ENCODE results near the gene IQGAP1.
"Not testable (repeated sequence)": the region's sequence is repeated elsewhere in the genome, so short reads cannot be mapped to it uniquely, and the experiment has no call there.

The IQGAP1 gene

DNA sequence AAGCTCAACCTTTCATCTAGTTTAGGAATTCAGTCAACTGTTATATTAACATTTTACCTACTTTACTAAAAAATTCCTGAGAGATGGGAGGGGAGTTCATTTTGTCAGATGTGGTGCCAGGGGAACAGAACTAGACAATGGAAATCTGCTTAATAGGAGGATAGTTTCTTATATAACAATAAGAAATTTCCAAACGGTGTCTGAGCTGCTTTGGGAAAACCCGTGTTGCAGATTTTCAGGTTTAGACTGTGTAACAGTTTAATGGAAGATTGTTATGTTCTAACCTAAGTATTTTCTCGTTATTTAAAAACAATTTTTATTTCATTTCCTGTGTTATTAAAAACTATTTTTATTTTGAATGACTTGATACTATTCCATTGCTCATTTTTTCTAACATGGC, 19.3 kb downstream of the IQGAP1 start:
- H3K36me3 ChIP-seq (ENCODE audit: control insufficient read depth, insufficient read depth, low read length) = no peaks in the 10 kb centered on the region
- no peak overlapping the region for H3K27ac ChIP-seq (ENCODE audit: insufficient read depth, low read depth, low read length, poor library complexity, severe bottlenecking)
- no peaks in the 10 kb centered on the region for H3K27me3 ChIP-seq (ENCODE audit: control insufficient read depth, insufficient read depth, low read length, poor library complexity, severe bottlenecking)
- WGBS, 2 experiments = 92% methylated on average over 2 of the region's 3 CpGs; no CpG with 5 or more reads in 1 of the 2 experiments
- H3K4me1 ChIP-seq (ENCODE audit: control insufficient read depth, insufficient read depth, low read length) = no peaks in the 10 kb centered on the region
- no peaks in the 10 kb centered on the region for H3K9me3 ChIP-seq (ENCODE audit: control insufficient read depth, low read length)
- H3K4me3 ChIP-seq (ENCODE audit: insufficient read depth, low read depth, low read length) = no peak overlapping the region

DNA sequence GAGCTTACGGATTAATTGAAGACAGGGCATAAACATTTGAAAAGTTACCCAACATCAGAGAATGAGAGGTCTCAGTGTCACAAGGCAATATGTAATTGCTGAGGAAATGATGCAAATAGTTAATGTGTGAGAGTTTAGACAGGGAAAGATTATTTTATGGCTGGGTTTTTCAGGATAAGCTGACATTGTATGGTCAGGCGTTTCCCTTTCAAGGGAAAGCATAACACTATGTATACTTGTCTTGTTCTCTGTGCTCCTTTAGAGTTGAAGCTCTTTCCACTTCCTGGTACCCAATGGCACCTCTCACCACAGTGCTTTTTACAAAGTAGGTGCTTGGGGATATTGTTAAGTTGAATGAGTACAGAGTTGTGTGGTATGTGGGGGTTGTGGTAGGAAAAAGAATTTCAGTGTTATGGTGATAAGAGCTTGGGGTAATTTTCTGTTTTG, 19.9 kb downstream of the IQGAP1 start:
- no peak overlapping the region for H3K4me3 ChIP-seq (ENCODE audit: insufficient read depth, low read depth, low read length)
- WGBS, 2 experiments = 91 to 92% methylated on average over 2 of the region's 2 CpGs
- no peaks in the 10 kb centered on the region for H3K9me3 ChIP-seq (ENCODE audit: control insufficient read depth, low read length)
- no peak overlapping the region for H3K27ac ChIP-seq (ENCODE audit: insufficient read depth, low read depth, low read length, poor library complexity, severe bottlenecking)
- no peaks in the 10 kb centered on the region for H3K36me3 ChIP-seq (ENCODE audit: control insufficient read depth, insufficient read depth, low read length)
- no peaks in the 10 kb centered on the region for H3K27me3 ChIP-seq (ENCODE audit: control insufficient read depth, insufficient read depth, low read length, poor library complexity, severe bottlenecking)
- no peaks in the 10 kb centered on the region for H3K4me1 ChIP-seq (ENCODE audit: control insufficient read depth, insufficient read depth, low read length)

DNA sequence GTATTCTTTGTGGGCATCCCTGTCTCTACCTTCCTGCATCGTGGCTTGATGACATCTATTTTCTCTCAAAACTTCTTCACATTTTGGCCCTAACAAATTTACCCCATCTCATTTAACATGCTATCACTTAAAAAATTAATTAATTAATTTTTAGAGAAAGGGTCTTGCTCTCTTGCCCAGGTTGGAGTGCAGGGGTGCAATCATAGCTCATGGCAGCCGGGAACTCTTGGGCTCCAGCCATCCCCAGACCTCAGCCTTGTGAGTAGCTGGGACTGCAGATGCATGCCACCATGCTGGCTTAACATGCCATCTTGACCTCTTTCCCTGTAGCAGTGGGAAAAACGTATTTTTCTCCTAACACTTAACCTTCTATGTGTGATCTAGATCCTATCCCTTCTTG, 20.6 kb downstream of the IQGAP1 start:
- no peak overlapping the region for H3K27ac ChIP-seq (ENCODE audit: insufficient read depth, low read depth, low read length, poor library complexity, severe bottlenecking)
- no peaks in the 10 kb centered on the region for H3K36me3 ChIP-seq (ENCODE audit: control insufficient read depth, insufficient read depth, low read length)
- H3K9me3 ChIP-seq (ENCODE audit: control insufficient read depth, low read length) = no peaks in the 10 kb centered on the region
- no peaks in the 10 kb centered on the region for H3K4me1 ChIP-seq (ENCODE audit: control insufficient read depth, insufficient read depth, low read length)
- H3K27me3 ChIP-seq (ENCODE audit: control insufficient read depth, insufficient read depth, low read length, poor library complexity, severe bottlenecking) = no peaks in the 10 kb centered on the region
- WGBS, 2 experiments = 91 to 95% methylated on average over 3 of the region's 3 CpGs
- no peak overlapping the region for H3K4me3 ChIP-seq (ENCODE audit: insufficient read depth, low read depth, low read length)

DNA sequence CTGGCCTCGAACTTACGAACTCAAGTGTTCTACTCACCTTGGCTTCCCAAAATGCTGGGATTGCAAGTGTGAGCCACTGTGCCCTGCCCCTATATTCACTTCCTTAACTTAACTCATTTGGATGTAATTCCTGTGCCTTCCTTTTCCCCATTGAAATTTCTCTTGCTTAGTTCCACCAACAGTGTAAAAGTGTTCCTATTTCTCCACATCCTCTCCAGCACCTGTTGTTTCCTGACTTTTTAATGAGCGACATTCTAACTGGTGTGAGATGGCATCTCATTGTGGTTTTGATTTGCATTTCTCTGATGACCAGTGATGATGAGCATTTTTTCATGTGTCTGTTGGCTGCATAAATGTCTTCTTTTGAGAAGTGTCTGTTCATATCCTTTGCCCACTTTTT, 21.5 kb downstream of the IQGAP1 start:
- not testable (repeated sequence) for H3K27me3 ChIP-seq (ENCODE audit: control insufficient read depth, insufficient read depth, low read length, poor library complexity, severe bottlenecking); H3K9me3 ChIP-seq (ENCODE audit: control insufficient read depth, low read length); H3K4me1 ChIP-seq (ENCODE audit: control insufficient read depth, insufficient read depth, low read length); H3K36me3 ChIP-seq (ENCODE audit: control insufficient read depth, insufficient read depth, low read length); H3K27ac ChIP-seq (ENCODE audit: insufficient read depth, low read depth, low read length, poor library complexity, severe bottlenecking); H3K4me3 ChIP-seq (ENCODE audit: insufficient read depth, low read depth, low read length)
- WGBS, 2 experiments = 93 to 95% methylated on average over 2 to 3 of the region's 3 CpGs

- H3K36me3 ChIP-seq (ENCODE audit: control insufficient read depth, insufficient read depth, low read length); H3K27me3 ChIP-seq (ENCODE audit: control insufficient read depth, insufficient read depth, low read length, poor library complexity, severe bottlenecking); H3K4me1 ChIP-seq (ENCODE audit: control insufficient read depth, insufficient read depth, low read length); H3K27ac ChIP-seq (ENCODE audit: insufficient read depth, low read depth, low read length, poor library complexity, severe bottlenecking); H3K4me3 ChIP-seq (ENCODE audit: insufficient read depth, low read depth, low read length); H3K9me3 ChIP-seq (ENCODE audit: control insufficient read depth, low read length): not testable (repeated sequence)
- 90 to 100% methylated on average over 3 to 4 of the region's 4 CpGs for WGBS, 2 experiments
Observed at GRCh38 chr15:90410316-90410715, 22.3 kb downstream of the IQGAP1 start.

GRCh38 chr15:90411176-90411575, 23.1 kb downstream of the IQGAP1 start:
- Histone ChIP-seq H3K4me3 (ENCODE audit: insufficient read depth, low read depth, low read length) (no peak overlapping the region), H3K4me1 (ENCODE audit: control insufficient read depth, insufficient read depth, low read length) (peaks cover 9% of the 10 kb centered on the region), H3K9me3 (ENCODE audit: control insufficient read depth, low read length) (no peaks in the 10 kb centered on the region), H3K36me3 (ENCODE audit: control insufficient read depth, insufficient read depth, low read length) (no peaks in the 10 kb centered on the region), H3K27me3 (ENCODE audit: control insufficient read depth, insufficient read depth, low read length, poor library complexity, severe bottlenecking) (no peaks in the 10 kb centered on the region), H3K27ac (ENCODE audit: insufficient read depth, low read depth, low read length, poor library complexity, severe bottlenecking) (no peak overlapping the region)
- WGBS, 2 experiments = 73 to 75% methylated on average over 1 of the region's 2 CpGs

DNA sequence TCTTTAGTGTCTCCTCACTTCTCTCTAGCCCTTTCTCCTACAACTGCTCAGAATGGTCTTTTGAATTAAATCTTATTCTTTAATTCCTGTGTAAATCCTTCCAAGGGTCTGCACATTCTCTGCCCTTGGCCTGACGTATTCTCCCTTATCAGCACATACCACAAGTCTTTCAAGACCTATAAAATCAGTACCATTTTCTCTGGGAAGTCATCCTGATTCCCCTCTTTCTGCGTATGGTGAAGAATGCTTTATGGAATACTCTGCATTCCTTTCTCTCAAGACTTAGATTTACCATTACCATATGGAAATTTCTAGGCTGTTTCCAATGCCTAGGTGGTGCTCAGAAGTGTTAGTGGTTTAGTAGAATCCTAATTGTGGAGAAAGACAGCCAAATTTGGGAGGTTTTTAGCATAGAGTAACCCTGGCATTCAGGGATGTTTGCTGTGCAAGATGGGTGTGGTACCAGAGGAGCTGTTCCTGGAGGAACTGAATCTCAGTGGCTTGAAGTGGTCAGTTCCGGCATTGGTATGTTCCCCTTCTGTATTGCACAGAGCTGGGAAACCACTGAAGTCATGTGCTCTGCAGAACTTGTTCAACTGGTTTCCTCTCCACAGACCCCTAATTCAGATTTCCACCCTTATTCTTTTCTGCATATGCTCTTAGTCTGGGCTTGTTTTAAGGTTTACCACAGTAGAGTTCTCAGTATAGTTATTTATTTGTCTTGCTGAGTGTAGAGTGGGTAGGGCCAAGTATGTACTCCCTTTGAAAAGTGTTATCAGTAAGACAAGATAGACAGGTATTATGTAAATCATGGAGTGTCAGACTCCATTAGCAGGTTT, 24.5 kb downstream of the IQGAP1 start:
- no peak overlapping the region for H3K4me3 ChIP-seq (ENCODE audit: insufficient read depth, low read depth, low read length)
- WGBS, 2 experiments = 75 to 81% methylated on average over 3 of the region's 3 CpGs
- no peaks in the 10 kb centered on the region for H3K27me3 ChIP-seq (ENCODE audit: control insufficient read depth, insufficient read depth, low read length, poor library complexity, severe bottlenecking)

DNA sequence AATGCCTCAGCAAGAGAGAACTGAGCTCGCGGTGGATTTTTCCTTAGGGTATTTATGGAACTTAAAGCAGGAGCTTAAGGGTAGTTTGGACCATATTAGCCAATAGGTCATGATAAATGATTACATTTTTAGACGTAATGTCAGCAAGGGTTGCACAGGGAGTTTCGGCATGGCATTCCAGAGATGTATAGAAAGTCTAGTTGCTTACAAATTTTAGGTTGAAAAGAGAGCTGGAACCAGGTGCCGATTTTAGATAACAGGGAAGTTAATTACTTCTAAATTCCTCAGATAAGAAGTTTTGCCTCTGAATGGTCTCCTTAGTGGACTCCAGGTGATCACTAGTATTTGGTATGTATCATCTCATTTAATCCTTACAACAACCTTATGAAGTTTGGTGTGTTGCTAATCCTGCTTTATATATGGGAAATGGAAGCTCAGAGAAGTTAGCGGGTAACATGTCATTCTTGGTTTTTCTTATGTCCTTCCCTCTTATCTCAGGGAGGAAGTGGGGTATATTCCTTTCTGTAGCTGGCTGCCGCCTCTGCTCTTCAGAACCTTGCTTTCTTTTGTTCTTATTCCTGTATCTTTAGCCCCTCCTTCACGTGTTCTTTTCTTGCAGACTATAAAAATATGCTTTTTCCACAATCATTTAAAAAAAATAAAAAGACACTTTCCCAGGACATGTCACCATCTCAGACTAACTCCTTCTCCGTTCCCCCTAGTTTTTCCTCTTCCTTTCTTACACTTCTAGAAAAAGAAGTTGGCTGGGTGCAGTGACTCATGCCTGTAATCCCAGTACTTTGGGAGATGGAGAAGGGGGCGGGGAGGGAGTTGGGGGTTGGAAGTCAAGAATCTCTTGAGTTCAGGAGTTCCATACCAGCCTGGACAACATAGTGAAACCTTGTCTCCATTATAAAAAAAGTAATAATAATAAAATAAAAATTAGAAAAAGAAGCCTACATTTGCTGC, 25.7 kb downstream of the IQGAP1 start:
- Histone ChIP-seq H3K4me3 (ENCODE audit: insufficient read depth, low read depth, low read length) (no peak overlapping the region), H3K4me1 (ENCODE audit: control insufficient read depth, insufficient read depth, low read length) (peaks cover 9% of the 10 kb centered on the region), H3K27ac (ENCODE audit: insufficient read depth, low read depth, low read length, poor library complexity, severe bottlenecking) (peak overlapping the region; percentile 2), H3K9me3 (ENCODE audit: control insufficient read depth, low read length) (no peaks in the 10 kb centered on the region), H3K27me3 (ENCODE audit: control insufficient read depth, insufficient read depth, low read length, poor library complexity, severe bottlenecking) (no peaks in the 10 kb centered on the region), H3K36me3 (ENCODE audit: control insufficient read depth, insufficient read depth, low read length) (no peaks in the 10 kb centered on the region)
- WGBS, 2 experiments = 75 to 76% methylated on average over 10 of the region's 10 CpGs

More for the DNA sequence above, 24.5 kb downstream of the IQGAP1 start:
- Histone ChIP-seq H3K27ac (ENCODE audit: insufficient read depth, low read depth, low read length, poor library complexity, severe bottlenecking) (no peak overlapping the region), H3K4me1 (ENCODE audit: control insufficient read depth, insufficient read depth, low read length) (peaks cover 9% of the 10 kb centered on the region), H3K9me3 (ENCODE audit: control insufficient read depth, low read length) (no peaks in the 10 kb centered on the region), H3K36me3 (ENCODE audit: control insufficient read depth, insufficient read depth, low read length) (no peaks in the 10 kb centered on the region)

DNA sequence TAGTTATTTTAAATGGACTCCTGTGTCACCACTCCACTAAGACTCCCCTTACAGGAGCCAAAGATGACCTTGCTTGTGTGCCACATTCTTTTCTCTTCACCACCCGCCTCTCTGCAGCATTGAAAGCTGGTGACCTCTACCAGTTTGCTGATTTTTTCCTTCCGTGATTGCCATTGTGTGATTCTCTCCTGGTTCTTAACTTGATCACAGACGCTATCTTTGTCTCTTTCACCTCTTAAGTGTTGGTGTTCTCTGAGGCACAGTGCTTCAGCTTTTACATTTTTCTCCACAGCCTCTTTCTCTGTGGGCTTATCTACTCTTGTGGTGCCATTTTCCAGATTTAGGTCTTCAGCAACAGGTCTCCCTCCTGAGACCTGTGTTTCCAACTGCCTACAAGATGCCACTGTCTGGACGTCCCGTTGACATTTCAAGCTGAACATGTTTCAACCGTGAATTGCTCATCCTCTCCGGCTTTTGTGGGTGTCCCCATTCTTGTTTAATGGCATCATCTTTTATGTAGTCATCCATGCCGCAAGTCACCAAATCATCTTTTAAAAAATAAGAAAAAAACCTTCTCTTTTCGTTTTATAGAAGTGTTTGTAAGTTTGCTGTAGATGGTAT, 26.5 kb downstream of the IQGAP1 start:
- Histone ChIP-seq H3K27me3 (ENCODE audit: control insufficient read depth, insufficient read depth, low read length, poor library complexity, severe bottlenecking) (no peaks in the 10 kb centered on the region), H3K36me3 (ENCODE audit: control insufficient read depth, insufficient read depth, low read length) (no peaks in the 10 kb centered on the region), H3K4me3 (ENCODE audit: insufficient read depth, low read depth, low read length) (no peak overlapping the region), H3K4me1 (ENCODE audit: control insufficient read depth, insufficient read depth, low read length) (peaks cover 9% of the 10 kb centered on the region), H3K27ac (ENCODE audit: insufficient read depth, low read depth, low read length, poor library complexity, severe bottlenecking) (no peak overlapping the region), H3K9me3 (ENCODE audit: control insufficient read depth, low read length) (no peaks in the 10 kb centered on the region)
- 83 to 89% methylated on average over 8 to 9 of the region's 9 CpGs for WGBS, 2 experiments

- not testable (repeated sequence) for H3K4me3 ChIP-seq (ENCODE audit: insufficient read depth, low read depth, low read length); H3K27me3 ChIP-seq (ENCODE audit: control insufficient read depth, insufficient read depth, low read length, poor library complexity, severe bottlenecking); H3K36me3 ChIP-seq (ENCODE audit: control insufficient read depth, insufficient read depth, low read length); H3K4me1 ChIP-seq (ENCODE audit: control insufficient read depth, insufficient read depth, low read length); H3K27ac ChIP-seq (ENCODE audit: insufficient read depth, low read depth, low read length, poor library complexity, severe bottlenecking); H3K9me3 ChIP-seq (ENCODE audit: control insufficient read depth, low read length)
- WGBS, 2 experiments = 88 to 93% methylated on average over 4 to 5 of the region's 5 CpGs
Observed at GRCh38 chr15:90416052-90416451, 28.0 kb downstream of the IQGAP1 start.

All from ectodermal cell (in vitro differentiated cells).